CD14-positive monocyte (primary cell): ENCODE results near the gene P3H2. TPM values are rescaled to one million over a fixed set of nuclear protein-coding genes. Genes with fewer than 3 reads are reported as not detected.
A peak's percentile ranks its signal among the peaks of the same experiment; 100 is the strongest.

Source experiments
- DNase-seq, 3 donors: peaks; one replicate each; pipeline ENCODE4 v3.0.0-alpha.2; 2011 to 2022
- H2AFZ ChIP-seq: 2 replicates; pipeline ENCODE4 v1.6.0; 2012; ENCODE audit warnings: mild to moderate bottlenecking, low read depth, low read length, inconsistent platforms; ENCODE audit not compliant: insufficient read depth, poor library complexity, severe bottlenecking
- H3K27ac ChIP-seq, 2 donors: 1 replicate in 1 of 2; 2 replicates in 1 of 2; pipeline ENCODE4 v1.5.1; 2012 to 2013; ENCODE audit warnings: low read length in 2 of 2, control low read depth in 1 of 2, inconsistent platforms in 1 of 2, low read depth in 1 of 2, mild to moderate bottlenecking in 1 of 2
- H3K27me3 ChIP-seq, 2 donors: one replicate each; pipeline versions ENCODE4 v1.6.0 to v1.6.1; 2011 to 2013; ENCODE audit warnings: low read length in 2 of 2; ENCODE audit not compliant: control insufficient read depth in 2 of 2, insufficient read depth in 2 of 2
- H3K36me3 ChIP-seq, 2 donors: replicated peaks in 1 of 2; 1 replicate in 1 of 2; 2 replicates in 1 of 2; pipeline versions ENCODE4 v1.5.1 to v1.6.1; 2012 to 2013; ENCODE audit warnings: low read length in 2 of 2, control low read depth in 1 of 2, inconsistent platforms in 1 of 2, mild to moderate bottlenecking in 1 of 2; ENCODE audit not compliant: insufficient read depth in 2 of 2, control insufficient read depth in 1 of 2
- H3K4me1 ChIP-seq, 2 donors: 1 replicate in 1 of 2; 2 replicates in 1 of 2; pipeline versions ENCODE4 v1.5.1 to v1.6.1; 2012 to 2013; ENCODE audit warnings: low read length in 2 of 2, control low read depth in 1 of 2, inconsistent platforms in 1 of 2, mild to moderate bottlenecking in 1 of 2, moderate library complexity in 1 of 2; ENCODE audit not compliant: insufficient read depth in 2 of 2, control insufficient read depth in 1 of 2
- H3K4me2 ChIP-seq: replicated peaks from 2 replicates; pipeline ENCODE3; 2012; ENCODE audit warnings: low read length, moderate library complexity, mild to moderate bottlenecking; ENCODE audit not compliant: poor library complexity, severe bottlenecking; ENCODE audit errors: extremely low read depth
- H3K4me3 ChIP-seq, 3 experiments: fragments of 200-600 bp in 1 of 3; sonication (generic) in 1 of 3; replicated peaks in 1 of 3; 1 replicate in 2 of 3; 2 replicates in 1 of 3; pipeline ENCODE4 v1.5.1; 2011 to 2013; ENCODE audit warnings: low read length in 3 of 3, mild to moderate bottlenecking in 3 of 3, control low read depth in 2 of 3, low read depth in 2 of 3, inconsistent platforms in 1 of 3, moderate library complexity in 1 of 3
- H3K79me2 ChIP-seq: 2 replicates; pipeline ENCODE4 v1.6.0; 2012; ENCODE audit warnings: mild to moderate bottlenecking, control low read depth, inconsistent platforms, low read length, moderate library complexity; ENCODE audit not compliant: insufficient read depth
- H3K9ac ChIP-seq: 2 replicates; pipeline ENCODE4 v1.6.0; 2017; ENCODE audit warnings: low read length, mild to moderate bottlenecking; ENCODE audit not compliant: insufficient read depth, poor library complexity, severe bottlenecking
- H3K9me3 ChIP-seq, 2 donors: replicated peaks in 1 of 2; 1 replicate in 1 of 2; 2 replicates in 1 of 2; pipeline versions ENCODE4 v1.5.1 to v1.6.1; 2012 to 2013; ENCODE audit warnings: low read length in 2 of 2, control low read depth in 1 of 2; ENCODE audit not compliant: control insufficient read depth in 1 of 2, insufficient read depth in 1 of 2
- H4K20me1 ChIP-seq: 2 replicates; pipeline ENCODE4 v1.6.0; 2012; ENCODE audit warnings: mild to moderate bottlenecking, low read length, control low read depth, moderate library complexity; ENCODE audit not compliant: insufficient read depth
- H3K27ac Mint-ChIP-seq, 7 donors: one replicate each; pipeline ENCODE4 v1.8.0; 2020; ENCODE audit warnings: mild to moderate bottlenecking in 7 of 7, mixed read lengths in 7 of 7, moderate library complexity in 6 of 7, inconsistent platforms in 2 of 7
- H3K27me3 Mint-ChIP-seq, 3 donors: one replicate each; pipeline ENCODE4 v1.8.0; 2021 to 2022; ENCODE audit warnings: low read depth in 3 of 3, mild to moderate bottlenecking in 3 of 3, mixed read lengths in 3 of 3, moderate library complexity in 3 of 3, inconsistent platforms in 1 of 3
- H3K36me3 Mint-ChIP-seq, 2 donors: one replicate each; pipeline ENCODE4 v1.8.0; 2020; ENCODE audit warnings: mixed read lengths in 2 of 2, inconsistent platforms in 1 of 2, mild to moderate bottlenecking in 1 of 2
- H3K4me1 Mint-ChIP-seq: one replicate; pipeline ENCODE4 v1.8.0; 2020; ENCODE audit warnings: mild to moderate bottlenecking, mixed read lengths
- H3K4me3 Mint-ChIP-seq, 2 donors: one replicate each; pipeline ENCODE4 v1.8.0; 2020; ENCODE audit warnings: mild to moderate bottlenecking in 2 of 2, mixed read lengths in 2 of 2, moderate library complexity in 1 of 2
- H3K9me3 Mint-ChIP-seq, 7 donors: one replicate each; pipeline ENCODE4 v1.8.0; 2020 to 2022; ENCODE audit warnings: mixed read lengths in 7 of 7, mild to moderate bottlenecking in 6 of 7, moderate library complexity in 6 of 7, inconsistent platforms in 2 of 7
- WGBS: methylation state at CpG from one replicate; pipeline ENCODE4 v1.1.5; 2013; ENCODE audit warnings: missing lambda C conversion rate; ENCODE audit not compliant: insufficient coverage; 5-methylcytosine and 5-hydroxymethylcytosine counted together
- intact Hi-C, 2 donors: fragments of 100-400 bp; cut with micrococcal nuclease; formaldehyde crosslinking; loops; one replicate each; pipeline versions ENCODE4 v1.15.0 to v1.15.1; 2023
- polyA plus RNA-seq, 3 donors: library from polyadenylated mRNA; depleted of rRNA in 1 of 3; unstranded in 2 of 3; stranded (reverse) in 1 of 3; fragments of 300-500 nt in 2 of 3; fragments of >200 nt in 1 of 3; fragmentation: Illumina TruSeq in 2 of 3; gene quantifications; 1 replicate in 2 of 3; 2 replicates in 1 of 3; pipeline ENCODE4 v1.2.3, GENCODE V29; 2012 to 2021
- TF ChIP-seq, protein P1 (sequence below): fragments of 200-600 bp; IDR thresholded peaks from one replicate; pipeline ENCODE4 v1.8.0; 2022; ENCODE audit warnings: antibody characterized with exemption, mild to moderate bottlenecking

Gene P3H2
- polyA plus RNA-seq, 3 donors = 0.25 to 0.31 (median 0.27) TPM

DNA sequence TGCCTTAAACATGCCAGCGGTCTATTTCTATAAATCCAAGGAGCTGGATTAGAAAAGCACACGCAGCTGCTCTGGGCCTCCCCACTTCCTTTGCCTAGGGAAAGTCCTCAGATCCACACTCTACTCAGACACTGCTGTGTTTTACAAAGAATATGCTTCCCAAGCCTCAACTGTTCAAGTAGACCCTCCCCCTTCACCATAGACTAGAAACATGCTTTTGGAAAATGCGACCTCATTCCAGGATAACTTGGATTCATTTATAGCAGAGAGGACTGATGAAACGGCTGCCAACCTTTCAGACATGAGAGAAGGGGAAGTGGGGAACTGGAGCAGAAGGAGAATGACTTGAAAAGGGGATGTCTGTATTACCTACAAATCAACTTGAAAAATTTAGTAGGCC is 64.0 kb downstream of the P3H2 start:
- Histone ChIP-seq H3K9ac (no peak overlapping the region), H2AFZ (no peak overlapping the region), H3K4me1 (no peaks in the 10 kb centered on the region), H4K20me1 (no peaks in the 10 kb centered on the region), H3K4me2 (no peak overlapping the region), H3K4me3 (no peak overlapping the region), H3K79me2 (no peaks in the 10 kb centered on the region), H3K27me3 (no peaks in the 10 kb centered on the region), H3K36me3 (no peaks in the 10 kb centered on the region), H3K27ac (no peak overlapping the region), H3K9me3 (no peaks in the 10 kb centered on the region)
- Mint-ChIP-seq H3K27me3 (peaks cover 0 to 5% (median 0%) of the 10 kb centered on the region in 3 donors), H3K4me3 (no peak overlapping the region), H3K4me1 (peaks cover 3% of the 10 kb centered on the region), H3K27ac (no peak overlapping the region), H3K36me3 (no peaks in the 10 kb centered on the region), H3K9me3 (no peaks in the 10 kb centered on the region)
- WGBS = 74% methylated on average over 2 of the region's 4 CpGs
- intact Hi-C loops = no loop called here
- TF ChIP-seq, protein P1, sequence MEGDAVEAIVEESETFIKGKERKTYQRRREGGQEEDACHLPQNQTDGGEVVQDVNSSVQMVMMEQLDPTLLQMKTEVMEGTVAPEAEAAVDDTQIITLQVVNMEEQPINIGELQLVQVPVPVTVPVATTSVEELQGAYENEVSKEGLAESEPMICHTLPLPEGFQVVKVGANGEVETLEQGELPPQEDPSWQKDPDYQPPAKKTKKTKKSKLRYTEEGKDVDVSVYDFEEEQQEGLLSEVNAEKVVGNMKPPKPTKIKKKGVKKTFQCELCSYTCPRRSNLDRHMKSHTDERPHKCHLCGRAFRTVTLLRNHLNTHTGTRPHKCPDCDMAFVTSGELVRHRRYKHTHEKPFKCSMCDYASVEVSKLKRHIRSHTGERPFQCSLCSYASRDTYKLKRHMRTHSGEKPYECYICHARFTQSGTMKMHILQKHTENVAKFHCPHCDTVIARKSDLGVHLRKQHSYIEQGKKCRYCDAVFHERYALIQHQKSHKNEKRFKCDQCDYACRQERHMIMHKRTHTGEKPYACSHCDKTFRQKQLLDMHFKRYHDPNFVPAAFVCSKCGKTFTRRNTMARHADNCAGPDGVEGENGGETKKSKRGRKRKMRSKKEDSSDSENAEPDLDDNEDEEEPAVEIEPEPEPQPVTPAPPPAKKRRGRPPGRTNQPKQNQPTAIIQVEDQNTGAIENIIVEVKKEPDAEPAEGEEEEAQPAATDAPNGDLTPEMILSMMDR = no peak
- DNase-seq = peak in 1 of 3 donors; percentile 4

DNA sequence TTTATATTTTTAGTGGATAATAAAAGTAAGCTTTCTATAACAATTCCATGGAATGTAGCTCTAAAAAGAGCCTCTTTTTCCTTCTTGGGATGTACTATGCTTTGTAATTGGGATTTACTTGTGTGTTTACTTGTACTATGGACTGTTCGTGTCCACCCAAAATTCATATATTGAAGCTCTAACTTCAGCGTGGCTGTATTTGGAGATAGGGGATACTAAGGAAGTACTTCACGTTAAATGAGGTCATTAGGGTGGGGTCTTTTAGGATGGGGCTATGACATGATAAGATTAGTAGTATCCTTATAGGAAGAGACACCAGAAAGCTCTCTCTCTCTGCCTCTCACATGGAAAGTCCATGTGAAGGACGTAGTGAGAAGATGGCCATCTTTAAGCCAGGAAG is 64.9 kb downstream of the P3H2 start:
- Histone ChIP-seq H3K4me1 (no peaks in the 10 kb centered on the region), H3K4me3 (no peak overlapping the region)
- WGBS = 100% methylated on average over 1 of the region's 4 CpGs

More for the DNA sequence above, 64.9 kb downstream of the P3H2 start:
- Histone ChIP-seq H3K9ac (no peak overlapping the region), H3K27me3 (no peaks in the 10 kb centered on the region), H3K36me3 (no peaks in the 10 kb centered on the region), H3K4me2 (no peak overlapping the region), H3K27ac (no peak overlapping the region), H3K9me3 (no peaks in the 10 kb centered on the region), H4K20me1 (no peaks in the 10 kb centered on the region), H2AFZ (no peak overlapping the region), H3K79me2 (no peaks in the 10 kb centered on the region)
- Mint-ChIP-seq H3K4me3 (no peak overlapping the region), H3K9me3 (no peaks in the 10 kb centered on the region), H3K36me3 (no peaks in the 10 kb centered on the region), H3K27ac (no peak overlapping the region), H3K27me3 (peaks cover 0 to 5% (median 0%) of the 10 kb centered on the region in 3 donors), H3K4me1 (peaks cover 3% of the 10 kb centered on the region)
- TF ChIP-seq, protein P1 = no peak
- DNase-seq = no peak
- intact Hi-C loops = no loop called here
